ENCODE data around the gene AGMAT.
A peak's percentile ranks its signal among the peaks of the same experiment; 100 is the strongest.
"Not testable (repeated sequence)": the region's sequence is repeated elsewhere in the genome, so short reads cannot be mapped to it uniquely, and the experiment has no call there.

Gene AGMAT

DNA sequence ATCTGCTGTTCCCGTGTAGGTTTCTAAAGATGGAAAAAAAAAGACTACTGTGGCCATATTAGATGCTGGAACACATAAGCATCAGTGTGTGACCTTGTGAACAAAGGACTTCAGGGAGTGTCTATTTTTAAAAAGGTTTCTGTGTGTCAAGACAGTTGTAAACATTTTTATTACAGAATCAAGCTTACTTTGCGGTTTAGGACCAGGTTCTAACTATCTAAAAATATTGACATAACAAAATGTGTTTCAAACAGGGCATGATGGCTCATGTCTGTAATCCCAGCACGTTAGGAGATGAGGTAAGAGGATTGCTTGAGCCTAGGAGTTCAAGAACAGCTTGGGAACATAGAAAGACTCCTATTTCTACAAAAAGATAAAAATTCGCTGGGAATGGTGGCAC is 25.3 kb upstream of the AGMAT start:
- no peak for DNase-seq

DNA sequence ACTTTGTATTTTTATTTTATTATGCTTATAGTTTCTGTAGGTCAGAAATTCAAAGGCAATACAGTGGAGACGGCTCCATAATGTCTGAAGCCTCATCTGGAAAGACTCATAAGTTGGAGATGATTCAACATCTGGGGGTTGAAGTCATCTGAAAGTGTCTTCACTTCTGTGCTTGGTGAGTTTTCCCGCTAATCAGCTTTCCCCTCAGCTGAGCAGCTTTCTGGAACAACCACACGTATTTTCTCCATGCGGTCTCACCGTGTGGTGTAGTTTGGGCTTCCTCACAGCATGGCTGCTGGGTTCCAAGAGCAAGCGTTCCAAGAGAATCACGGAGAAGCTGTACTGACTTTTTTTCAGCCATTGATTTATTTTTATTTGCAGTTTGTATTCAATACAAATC is 24.8 kb upstream of the AGMAT start:
- DNase-seq: no peak

DNA sequence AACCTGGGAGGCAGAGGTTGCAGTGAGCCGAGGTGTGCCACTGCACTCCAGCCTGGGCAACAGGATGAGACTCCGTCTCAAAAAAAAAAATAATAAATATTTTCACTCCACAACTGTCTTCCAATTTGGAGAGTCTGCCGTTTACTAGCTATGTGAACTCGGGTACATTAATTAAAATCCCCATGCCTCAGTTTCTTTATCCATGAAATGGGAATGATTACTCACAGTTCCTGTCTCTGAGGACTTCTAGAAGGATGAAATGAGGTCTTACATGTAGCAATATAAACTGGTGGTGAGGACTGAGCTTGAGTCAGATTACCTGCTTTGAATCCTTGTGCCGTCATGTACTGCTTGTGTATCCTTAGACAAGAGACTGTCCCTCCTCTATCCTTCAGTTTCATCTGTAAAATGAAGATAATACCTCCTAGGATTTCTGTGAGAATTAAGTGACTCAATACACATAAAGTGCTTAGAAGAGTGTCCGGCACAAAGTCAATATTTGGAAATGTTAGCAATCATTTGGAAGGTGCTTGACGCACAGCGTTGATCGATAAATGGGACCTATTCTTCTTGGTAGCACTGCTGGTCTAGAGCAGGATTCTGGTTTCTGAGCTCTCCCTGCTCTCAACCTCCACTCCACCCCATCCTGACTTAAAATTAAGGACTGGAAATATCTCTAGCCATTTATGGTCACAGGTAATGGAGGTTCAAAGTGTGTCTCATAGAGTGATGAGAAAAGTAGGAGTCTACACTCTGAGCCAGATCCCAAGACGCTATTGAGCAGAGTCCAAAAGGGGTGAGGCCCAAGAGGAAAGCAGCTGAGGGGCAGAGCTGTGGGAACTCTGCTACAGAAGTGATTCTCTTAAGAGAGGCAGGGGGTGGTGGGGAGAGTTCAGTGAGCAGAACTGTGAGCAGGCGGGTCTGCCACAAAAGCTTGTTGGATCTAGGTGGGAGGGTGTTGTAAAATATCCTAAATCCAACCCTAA is 20.8 kb upstream of the AGMAT start:
- no peak for DNase-seq

DNA sequence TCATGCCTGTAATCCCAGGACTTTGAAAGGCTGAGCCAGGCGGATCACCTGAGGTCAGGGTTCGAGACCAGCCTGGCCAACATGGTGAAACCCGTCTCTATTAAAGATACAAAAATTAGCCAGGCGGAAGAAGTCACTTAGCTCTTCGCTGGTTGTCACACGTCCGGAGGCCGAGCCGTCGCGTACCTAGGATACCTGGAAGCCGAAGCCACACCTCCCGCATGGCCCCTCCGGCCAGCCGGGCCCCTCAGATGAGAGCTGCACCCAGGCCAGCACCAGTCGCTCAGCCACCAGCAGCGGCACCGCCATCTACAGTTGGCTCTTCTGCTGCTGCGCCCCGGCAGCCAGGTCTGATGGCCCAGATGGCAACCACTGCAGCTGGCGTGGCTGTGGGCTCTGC is 19.5 kb upstream of the AGMAT start:
- DNase-seq: not testable (repeated sequence)

DNA sequence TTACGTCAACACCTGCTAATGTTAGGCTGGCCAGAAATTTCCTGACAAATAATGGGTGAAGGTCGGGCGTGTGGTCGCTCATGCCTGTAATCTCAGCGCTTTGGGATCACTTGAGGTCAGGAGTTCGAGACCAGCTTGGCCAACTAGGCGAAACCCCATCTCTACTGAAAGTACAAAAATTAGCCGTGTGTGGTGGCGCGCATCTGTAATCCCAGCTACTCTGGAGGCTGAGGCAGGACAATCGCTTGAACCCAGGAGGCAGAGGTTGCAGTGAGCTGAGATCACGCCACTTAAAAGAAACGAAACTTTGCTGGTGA is 19.1 kb upstream of the AGMAT start:
- not testable (repeated sequence) for DNase-seq

DNA sequence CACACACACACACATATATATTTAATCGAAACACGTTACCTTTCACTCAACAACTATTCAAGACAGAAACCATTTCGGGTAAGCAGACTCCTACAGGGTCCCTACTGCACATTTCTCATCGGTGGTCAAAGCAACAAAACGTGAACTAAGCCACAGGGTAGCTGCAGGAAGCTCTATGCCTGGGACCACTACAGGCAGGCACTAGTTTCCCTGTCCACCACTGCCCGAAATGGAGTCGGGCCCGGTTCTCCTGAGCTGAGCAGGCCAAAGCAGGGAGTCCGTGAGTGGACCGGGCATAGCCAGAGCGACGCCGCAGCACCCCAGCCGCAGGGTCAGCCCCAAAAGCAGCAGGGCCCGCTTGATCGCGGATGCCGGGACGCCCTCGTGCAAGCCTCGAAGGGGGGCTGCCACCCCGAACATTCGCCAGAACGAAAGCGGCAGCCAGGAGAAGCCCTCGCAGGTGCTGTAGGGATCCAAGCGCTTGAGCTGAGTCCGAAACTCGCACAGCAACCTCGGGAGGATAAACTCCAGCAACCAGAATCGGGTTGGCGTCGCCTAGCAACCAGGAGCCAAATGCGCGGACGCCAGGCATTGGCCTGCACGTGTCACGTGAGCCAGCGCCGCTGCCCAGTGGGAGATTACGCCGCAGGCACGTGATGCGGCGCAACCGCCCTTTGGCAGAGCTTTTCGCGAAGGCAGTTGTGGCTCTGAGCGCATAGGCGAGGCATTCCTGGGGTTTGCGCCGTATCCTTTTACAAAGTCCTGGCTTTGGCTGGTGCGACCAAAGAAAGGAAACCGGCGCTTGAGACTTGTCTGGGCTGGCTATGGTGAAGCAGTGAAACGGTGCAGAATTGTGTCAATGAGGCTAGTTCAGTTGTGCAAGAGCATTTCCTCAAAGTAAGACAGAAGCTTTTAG is 18.5 kb upstream of the AGMAT start:
- DNase-seq: peak; percentile 66 to 94 (median 92)

DNA sequence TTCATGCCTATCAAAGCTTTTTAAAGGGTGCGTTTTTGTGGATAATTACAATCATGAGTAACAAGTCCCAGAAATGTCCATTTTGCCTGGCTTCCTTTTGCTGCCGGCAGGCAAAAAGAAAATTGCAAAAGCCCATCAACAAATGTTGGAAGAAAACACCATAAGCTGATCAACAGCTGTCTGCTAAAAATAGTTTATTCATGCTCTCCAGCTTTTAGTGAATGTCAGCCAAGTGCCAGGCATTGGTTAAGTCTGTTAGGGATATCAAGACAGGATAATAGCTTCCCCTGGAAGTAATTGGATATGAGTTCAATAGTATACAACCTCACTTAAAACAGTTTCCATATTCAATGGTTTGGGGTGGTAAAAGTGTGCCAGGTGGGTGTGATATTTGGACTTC is 13.6 kb upstream of the AGMAT start:
- DNase-seq: no peak

DNA sequence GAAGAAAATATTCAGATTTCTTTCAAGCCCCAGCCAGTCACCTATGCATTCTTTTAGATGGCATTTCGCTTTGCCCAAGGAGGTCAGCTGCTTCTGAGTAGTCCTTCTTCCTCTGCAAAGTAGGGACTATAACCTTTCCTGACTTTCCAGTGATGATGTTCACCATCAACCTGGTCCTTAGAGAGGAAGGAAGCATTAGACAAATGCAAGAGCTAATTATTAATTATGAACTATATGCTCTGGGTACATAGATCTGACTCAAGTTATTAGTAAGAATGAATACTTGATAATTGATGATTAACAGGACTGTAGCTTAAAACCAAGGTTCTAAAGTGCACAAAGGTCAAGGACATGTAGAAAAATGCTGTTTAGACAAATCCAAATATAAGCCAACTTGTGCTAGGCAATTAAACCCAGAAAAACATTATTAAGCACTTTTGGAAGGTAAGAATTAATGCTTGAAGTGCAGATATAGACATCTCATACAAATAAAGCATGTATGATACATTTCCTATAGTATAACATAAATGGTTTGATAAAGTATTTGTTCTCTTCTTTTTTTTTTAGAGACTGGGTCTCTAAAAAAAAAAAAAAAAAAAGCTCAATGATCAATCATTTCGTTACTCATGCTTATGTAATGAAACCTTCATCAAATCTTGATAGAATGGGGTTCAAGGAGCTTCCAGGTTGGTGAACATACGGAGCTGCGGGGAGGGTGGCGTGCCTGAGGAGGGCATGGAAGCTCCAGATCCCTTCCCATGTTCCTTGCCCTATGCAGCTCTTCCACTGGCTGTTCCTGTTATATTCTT is 11.2 kb upstream of the AGMAT start:
- no peak for DNase-seq

DNA sequence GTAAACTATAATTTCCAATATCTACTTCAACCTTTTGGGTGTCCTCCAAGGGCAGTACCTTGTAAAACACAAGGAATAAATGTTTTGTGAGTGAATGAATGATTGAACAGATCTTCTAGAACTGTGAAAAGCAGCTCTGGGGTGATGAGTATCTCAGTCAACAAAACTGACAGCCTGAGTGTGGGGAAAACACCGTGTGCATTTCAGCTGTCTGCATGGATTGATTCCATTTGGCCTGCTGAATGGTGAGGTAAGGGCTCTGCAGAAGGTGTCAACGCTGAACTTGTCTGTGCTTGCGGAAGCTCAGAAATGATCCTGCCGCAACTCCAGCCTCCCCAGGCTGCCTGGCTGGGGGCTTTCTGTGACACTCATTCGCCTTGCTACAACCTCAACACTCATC is 7.4 kb upstream of the AGMAT start:
- DNase-seq: no peak

DNA sequence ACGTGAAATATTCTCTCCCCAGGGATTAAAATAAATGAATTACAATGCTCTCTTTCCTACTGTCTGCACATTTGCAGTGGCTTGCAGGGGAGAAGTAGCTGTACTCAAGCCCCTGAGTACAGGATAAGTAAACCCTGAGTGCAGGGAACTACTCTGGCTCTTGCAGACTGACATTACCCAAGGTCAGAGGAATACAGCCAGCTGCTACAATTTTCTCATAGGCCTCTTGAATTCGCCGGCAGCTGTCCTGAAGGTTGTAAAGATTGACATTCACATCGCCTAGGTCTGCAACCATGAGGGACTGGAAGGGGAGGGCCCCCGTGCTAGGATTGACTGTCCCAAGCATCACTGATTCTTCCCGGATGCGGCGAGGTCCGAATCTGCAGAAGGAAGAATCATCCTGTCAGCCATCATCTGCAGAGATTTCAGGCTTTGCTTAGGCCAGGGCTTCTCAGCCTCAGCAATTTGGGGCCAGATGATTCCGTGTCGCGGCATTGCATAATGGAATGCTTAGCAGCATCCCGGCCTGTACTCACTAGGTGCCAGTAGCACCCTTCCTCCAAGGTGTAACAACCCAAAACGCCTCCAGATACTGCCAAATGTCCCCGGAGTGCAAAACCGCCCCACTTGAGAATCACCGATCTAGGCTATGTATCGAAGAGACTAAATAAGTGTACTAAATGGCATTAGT is 1.7 kb downstream of the AGMAT start:
- DNase-seq: no peak

DNA sequence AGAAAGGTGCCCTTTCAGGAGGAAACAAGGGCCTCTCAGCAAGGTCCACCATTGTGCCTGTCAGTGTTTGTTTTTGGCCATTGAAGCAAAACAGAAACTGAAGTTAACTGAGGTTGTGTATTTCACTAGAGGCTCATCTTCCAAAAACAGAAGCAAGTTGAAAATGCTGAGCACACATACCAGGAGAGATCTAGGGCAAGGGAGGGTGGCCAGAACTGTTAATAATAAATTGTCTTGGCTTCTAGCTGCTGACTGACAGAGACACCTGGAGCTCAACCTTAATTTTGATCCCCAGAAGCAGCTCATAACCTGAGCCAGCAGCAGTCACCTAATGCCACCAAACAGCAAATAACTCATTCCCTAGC is 5.2 kb downstream of the AGMAT start:
- DNase-seq: no peak

DNA sequence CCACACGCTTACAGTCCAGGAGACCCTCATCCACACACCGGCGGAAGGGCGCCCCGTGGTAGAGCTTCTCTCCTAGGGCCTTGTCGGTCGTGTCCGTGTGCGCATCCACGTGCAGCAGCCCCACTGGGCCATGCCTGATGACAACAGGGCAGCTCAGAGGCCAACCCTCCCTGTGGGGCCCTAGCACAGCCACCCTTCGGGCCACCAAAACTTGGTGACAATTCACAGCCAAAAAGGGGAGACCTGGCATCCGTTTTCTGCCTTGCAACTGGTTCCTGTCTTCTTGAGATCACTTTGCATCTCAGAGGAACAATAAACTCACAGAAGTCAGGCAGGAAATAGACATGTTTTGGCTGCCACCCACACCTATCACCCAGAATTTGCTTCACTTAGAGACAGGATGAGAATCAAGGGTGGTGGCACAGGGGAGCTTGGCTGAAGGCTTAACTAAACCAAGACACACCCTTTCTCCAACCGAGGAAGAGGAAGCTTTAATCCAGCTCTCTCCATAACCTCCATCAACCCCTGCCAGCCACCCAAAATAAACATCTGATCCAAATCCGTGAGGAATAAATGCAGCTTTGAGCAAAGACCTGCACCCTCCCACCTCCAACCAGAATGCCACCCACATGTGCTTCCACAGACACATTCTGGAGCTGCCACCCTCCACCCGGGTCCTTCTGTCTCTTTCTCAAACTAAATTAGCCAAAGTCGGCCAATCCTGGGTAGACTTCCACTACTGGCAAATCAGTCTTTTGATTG is 5.7 kb downstream of the AGMAT start:
- DNase-seq: no peak

DNA sequence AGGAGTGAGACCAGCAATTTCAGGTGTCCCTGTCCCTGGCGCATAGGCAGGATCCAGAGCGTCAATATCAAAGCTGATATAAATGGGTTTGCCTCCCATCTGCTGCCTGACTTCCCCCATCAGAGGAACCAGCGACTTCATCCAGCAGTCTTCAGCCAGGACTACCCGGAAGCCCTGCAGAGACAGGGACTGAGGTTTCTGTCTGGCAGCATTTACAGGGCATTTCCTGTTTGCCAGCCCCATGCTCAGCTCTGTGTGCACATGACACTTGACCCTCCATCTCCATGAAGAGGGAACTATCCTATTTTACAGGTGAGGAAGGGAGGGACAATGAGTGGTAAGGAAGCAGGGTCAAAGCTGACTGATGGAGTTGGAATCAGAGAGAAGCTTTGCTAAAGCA is 7.2 kb downstream of the AGMAT start:
- DNase-seq: peak in 1 of 14 donors; percentile 18

DNA sequence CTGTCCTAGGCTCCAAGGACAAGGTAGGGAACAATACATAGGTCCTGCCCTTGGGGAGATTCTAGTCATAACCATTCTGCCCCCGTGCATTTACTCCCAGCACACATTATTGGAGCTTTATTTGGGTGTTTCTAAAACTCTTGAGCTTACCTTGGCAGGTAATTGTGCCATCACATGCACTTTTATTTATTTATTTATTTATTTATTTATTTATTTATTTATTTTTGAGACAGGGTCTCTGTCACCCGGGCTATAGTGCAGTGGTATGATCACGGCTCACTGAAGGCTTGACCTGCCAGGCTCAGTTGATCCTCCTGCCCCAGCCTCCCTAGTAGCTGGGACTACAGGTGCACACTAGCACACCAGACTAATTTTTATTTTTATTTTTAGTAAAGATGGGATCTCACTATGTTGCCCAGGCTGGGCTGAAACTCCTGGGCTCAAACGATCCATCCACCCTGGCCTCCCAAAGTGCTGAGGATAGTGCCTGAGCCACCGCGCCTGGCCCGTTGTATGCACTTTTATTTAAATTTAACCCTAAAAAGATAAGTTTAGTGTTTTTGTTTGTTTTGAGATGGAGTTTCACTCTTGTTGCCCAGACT is 9.2 kb downstream of the AGMAT start:
- DNase-seq: no peak

DNA sequence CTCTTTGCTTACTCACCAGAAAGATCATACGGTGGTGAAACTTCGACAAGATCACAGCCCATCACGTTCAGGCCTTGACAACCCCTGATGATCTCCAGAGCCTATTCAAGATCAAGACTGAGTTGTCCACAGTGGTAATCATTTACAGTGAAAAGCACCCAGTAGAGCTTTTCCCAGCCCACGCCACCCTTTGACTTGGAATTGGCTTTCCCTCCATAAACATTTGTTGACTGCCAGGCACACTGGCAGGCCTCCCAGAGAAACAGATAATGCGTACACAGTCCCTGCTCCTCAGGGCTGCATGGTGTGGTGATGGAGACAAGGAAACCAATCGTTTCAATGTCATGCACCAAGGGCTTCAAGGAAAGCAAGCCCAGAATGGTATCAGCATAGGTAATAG is 10.1 kb downstream of the AGMAT start:
- peak in 1 of 14 donors; percentile 19 for DNase-seq

DNA sequence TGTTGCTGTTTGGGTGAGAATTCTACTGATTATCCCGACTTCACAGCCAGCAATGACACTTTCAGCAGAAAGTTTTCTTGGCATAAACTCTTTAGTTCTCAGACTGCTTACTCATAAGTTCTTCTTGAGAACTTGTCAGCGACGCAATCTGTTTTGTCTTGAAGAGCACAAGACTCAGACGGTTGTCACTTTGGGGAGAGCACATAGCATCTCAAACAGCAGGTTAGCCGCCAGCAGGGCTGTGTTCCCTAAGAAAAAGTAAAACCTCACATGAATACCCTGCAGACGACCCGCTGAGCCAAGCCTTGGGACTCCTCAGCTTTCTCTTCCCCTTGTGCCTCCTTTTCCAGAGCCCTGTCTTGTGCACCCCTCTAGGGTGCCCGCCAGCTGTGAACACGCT is 11.4 kb downstream of the AGMAT start:
- peak in 1 of 14 donors; percentile 20 for DNase-seq

DNA sequence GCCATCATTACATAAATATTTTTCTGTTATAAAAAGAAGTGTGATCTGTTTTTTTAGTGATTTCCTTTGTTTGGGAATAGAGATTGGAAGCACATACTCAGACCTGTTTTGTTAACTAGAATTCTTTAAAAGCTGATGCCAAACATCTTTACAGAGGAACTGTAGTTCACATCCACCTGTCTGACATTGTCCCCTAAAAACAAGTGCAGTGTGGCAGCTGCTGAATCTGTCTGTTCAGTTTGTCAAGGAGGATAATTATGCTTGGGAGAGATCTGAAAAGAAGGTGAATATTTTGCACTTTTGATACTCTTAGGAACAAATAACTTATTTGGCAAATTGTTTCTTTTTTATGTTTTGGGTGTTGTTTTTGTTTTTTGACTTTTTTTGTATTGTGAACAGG is 13.6 kb downstream of the AGMAT start:
- DNase-seq: no peak

DNA sequence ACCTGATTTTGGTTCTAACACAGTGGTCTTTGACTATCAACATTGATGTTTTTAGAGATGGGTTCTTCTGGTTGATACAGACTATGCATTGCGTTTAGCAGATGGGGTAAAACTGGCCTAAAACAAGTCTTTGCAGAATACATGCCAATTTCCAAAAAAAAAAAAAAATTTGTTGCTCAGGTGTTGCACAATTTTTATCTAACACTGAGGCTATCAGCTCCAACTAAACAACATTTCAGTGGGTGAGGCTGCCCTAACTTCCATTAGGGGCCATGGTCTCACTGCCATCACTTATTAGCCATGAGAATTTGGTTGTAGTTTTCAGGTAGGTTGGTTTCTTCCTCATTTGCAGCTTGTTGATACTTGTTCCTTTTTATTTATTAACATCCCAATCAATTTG is 14.0 kb downstream of the AGMAT start:
- DNase-seq: no peak

DNA sequence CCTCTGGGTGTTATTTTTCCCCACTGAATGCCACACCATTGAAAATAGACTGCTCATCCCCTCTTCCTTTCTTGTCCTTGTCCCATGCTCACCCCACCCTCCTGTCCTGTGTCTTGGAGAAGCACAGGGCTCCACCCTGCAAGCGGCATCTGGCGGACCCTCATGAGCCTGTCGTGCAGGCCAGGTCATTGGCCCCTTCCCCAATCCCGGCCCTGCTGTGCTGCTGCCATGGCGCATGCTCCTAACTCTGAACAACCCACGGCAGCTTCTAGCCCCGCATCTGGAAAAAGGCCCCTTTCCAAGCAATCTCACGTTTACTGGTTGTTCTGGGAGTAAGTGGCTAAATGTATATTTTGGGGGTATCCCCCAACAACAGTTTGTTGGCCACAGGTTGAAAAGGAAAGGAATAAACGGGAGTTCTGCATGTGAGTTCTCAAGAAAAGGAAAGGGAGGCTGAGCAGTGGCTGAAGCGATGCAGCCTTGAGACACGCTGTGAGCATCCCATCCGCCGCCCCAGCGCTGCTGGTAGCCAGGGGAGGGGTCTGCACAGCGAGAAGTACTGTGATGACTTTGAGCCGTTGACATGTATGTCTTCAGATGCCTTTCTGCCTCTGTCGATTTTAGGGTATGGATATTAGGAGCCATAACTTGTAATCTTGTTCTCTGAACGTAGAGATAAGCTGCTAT is 16.3 kb downstream of the AGMAT start:
- no peak for DNase-seq

DNA sequence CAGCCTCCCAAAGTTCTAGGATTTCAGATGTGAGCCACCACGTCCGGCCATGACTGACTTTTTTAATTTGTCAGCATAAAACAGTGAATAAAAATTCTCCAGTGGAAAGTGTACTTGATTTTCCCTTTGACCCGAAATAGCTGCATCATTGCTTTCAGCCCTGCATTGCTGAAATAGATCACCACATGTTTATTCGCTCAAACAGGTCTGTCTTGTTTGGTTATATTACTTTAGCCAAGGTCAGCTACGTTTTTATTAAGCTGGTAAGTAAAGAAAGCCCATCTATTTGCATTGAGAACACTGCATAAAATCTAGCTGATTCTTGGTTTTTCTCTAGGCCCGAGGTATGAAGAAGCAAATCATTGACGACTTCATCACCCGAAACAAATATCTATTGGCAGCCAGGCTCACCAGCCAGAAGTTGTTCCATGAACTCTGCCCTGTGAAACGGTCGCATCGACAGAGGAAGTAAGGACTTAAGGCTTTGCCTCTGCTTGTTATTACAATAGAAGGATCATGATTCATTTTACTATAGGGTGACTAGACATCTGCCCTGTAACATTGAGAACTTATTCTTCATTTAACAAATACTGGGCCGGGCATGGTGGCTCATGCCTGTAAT is 25.6 kb downstream of the AGMAT start:
- no peak for DNase-seq
